Suprapubic skin (tissue), 3 donors: Measurements from ENCODE around the gene CDC42SE1.
A peak's percentile ranks its signal among the peaks of the same experiment; 100 is the strongest.

Experiments
- EP300 ChIP-seq: sonication (generic); formaldehyde crosslinking; IDR thresholded peaks from one replicate; pipeline ENCODE4 v1.6.1; 2017; ENCODE audit warnings: antibody characterized with exemption
- POLR2A ChIP-seq, 2 donors: fragments of 450-650 bp; IDR thresholded peaks; one replicate each; pipeline ENCODE4 v1.6.1; 2017; ENCODE audit warnings: antibody characterized with exemption in 2 of 2, mild to moderate bottlenecking in 2 of 2, moderate library complexity in 2 of 2
- TF ChIP-seq, protein P1 (sequence below), 2 donors: fragments of 200-600 bp in 1 of 2; fragments of 450-650 bp in 1 of 2; sonication (generic) in 1 of 2; IDR thresholded peaks; one replicate each; pipeline ENCODE4 v1.5.1; 2016 to 2019; ENCODE audit warnings: antibody characterized with exemption in 2 of 2, mild to moderate bottlenecking in 1 of 2, moderate library complexity in 1 of 2

DNA sequence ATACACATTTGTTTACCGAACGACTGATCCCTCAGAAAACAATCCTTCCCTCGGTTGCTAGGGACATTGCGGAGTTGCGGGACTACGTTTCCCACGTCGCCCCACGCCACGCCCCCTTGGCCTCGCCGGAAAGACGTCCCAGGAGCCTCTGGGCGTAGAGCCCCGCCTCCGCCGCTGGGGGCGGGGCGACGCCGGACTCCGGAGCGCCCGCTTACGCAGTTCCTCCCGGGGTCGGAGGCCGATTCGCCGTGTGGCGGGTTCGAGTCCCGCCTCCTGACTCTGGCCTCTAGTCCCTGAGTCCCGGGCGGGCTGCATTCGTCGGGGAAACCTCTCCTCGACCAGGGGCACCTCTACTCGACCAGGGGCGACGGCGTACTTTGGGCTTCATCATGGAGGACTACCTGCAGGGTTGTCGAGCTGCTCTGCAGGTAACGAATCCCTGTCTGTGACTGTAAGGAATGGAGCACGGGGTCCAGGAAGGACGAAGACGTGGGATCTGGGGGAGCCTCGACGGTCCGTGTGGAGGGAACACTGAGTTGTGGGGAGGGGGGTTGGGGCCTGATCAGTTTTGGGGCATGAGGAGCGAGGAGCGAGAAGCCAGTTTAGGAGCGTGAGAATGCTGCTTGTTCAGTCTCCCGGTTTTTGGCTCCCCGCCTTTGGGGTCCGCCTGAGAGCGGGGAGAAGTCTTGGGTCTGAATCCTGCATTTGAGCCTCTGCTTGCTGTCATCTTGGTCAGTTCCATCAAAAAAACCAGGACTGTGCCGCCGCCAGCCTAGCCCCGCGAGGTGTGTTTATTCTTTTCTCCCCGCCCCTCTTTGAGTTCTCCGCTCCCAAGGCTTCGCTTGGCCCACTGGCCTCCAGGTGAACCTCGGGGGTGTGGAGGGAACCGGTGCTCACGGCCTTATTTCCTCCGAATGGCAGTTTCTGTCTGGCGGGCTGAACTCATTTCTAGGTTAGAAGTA is 50.9 kb downstream of the CDC42SE1 start, which contains the start of gene PRUNE1:
- no peak for TF ChIP-seq EP300
- TF ChIP-seq, protein P1, sequence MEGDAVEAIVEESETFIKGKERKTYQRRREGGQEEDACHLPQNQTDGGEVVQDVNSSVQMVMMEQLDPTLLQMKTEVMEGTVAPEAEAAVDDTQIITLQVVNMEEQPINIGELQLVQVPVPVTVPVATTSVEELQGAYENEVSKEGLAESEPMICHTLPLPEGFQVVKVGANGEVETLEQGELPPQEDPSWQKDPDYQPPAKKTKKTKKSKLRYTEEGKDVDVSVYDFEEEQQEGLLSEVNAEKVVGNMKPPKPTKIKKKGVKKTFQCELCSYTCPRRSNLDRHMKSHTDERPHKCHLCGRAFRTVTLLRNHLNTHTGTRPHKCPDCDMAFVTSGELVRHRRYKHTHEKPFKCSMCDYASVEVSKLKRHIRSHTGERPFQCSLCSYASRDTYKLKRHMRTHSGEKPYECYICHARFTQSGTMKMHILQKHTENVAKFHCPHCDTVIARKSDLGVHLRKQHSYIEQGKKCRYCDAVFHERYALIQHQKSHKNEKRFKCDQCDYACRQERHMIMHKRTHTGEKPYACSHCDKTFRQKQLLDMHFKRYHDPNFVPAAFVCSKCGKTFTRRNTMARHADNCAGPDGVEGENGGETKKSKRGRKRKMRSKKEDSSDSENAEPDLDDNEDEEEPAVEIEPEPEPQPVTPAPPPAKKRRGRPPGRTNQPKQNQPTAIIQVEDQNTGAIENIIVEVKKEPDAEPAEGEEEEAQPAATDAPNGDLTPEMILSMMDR (IDR thresholded peaks at IDR 0.05), result no peak
- peak in 1 of 2 donors; percentile 45 for TF ChIP-seq POLR2A (IDR thresholded peaks at IDR 0.05)
